ENCODE results near the gene TRIM3. TPM values are rescaled to one million over a fixed set of nuclear protein-coding genes. Genes with fewer than 3 reads are reported as not detected.

Gene TRIM3
- total RNA-seq, 1 donor from 2014 or later: 15.3 TPM

DNA sequence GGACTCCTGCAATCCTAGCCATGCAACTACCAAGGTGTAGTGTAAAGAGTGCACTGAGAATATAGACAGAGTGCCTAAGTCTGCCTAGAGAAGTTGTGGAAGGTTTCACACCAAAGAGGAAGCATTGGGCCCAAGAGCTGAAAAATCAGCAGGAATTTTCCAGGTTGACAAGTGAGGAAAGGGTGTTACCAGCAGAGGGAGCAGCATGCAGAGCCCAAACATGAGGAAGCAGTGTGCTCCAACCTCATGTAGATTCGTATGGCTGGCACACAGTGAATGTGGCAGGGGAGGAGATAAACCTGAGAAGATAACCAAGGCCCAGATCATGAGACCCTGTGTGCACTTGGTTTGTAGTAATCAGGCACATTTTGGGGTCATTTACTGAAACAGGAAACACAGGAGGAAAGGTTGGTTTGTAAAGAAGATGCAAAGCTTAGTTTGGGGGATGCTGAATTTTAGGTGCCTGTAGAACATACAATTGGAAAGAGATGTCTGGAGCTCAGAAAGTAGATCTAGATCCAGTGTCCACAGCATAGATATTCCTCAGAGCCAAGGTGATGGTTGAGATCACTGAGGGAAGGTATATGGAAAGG is 34.7 kb downstream of the TRIM3 start:
- DNase-seq (ENCODE audit: low read depth in 2 of 2): peak; percentile 64 to 70

DNA sequence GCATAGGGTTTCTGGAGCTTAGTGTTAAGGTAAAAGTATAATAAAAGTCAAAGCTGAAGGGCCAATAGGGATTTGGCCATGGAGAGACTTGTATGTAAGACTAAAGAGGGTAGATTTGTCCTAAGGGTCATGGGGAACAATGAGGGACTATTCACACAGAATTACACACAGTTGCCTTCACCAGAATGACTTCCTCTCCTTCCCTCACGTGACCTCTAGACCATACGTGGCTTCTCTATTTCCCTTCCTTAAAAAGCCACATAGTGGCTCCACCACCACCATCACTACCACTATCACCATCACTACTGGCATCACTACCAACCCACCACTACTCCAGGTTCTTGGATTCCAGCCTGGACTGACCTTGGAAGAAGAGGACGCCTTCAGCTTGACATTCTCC is 35.7 kb downstream of the TRIM3 start:
- no peak for DNase-seq (ENCODE audit: low read depth in 2 of 2)

DNA sequence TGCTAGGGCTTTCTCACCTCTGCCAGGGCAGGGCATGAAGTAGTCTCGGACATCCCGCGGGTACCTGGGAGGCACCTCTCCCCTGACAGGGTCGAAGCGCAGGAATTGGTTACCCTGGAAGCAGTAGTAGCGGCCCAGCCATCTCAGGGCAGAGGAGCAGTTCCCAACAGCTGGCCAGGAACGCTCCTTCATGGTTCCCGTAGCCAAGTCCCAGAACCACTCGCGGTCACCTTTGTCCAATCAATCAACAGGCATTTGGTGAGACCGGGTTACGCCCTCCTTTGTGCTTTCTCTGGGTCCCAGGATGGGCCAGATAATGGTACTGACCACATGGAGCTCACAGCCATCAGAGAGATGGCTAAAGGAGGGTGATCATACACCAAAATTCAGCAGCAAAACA is 36.3 kb downstream of the TRIM3 start:
- no peak for DNase-seq (ENCODE audit: low read depth in 2 of 2)

DNA sequence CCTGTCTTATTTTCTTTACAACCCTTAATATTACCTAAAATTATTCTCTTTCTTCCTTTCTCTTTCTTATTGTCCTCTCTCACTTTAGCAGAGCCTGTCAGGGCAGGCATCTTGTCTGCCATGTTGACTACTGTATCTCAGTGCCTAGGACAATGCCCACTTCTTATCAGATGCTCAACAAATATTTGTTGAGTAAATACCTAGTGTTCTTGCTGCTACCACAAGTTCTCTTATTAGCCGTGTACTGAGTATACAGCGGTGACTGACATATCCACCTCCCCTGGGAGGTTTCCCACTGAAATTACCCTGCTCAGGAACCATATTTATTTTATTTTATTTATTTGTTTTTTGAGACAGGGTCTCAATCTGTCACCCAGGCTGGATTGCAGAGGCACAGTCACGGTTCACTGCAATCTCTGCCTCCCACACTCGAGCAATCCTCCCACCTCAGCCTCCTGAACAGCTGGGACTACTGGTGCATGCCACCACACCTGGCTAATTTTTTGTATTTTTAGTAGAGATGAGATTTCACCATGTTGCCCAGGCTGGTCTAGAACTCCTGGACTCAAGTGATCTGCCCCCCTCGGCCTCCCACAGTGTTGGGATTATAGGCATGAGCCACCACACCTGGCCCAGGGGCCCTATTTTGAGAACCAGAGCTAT is 39.6 kb downstream of the TRIM3 start:
- no peak for DNase-seq (ENCODE audit: low read depth in 2 of 2)

- no peak for DNase-seq (ENCODE audit: low read depth in 2 of 2)
Observed at GRCh38 chr11:6431861-6432260, 41.9 kb downstream of the TRIM3 start.

- DNase-seq (ENCODE audit: low read depth in 2 of 2): no peak
Observed at GRCh38 chr11:6427516-6427915, 46.2 kb downstream of the TRIM3 start.

GRCh38 chr11:6420677-6421076 is 53.1 kb downstream of the TRIM3 start:
- no peak for DNase-seq (ENCODE audit: low read depth in 2 of 2)

DNA sequence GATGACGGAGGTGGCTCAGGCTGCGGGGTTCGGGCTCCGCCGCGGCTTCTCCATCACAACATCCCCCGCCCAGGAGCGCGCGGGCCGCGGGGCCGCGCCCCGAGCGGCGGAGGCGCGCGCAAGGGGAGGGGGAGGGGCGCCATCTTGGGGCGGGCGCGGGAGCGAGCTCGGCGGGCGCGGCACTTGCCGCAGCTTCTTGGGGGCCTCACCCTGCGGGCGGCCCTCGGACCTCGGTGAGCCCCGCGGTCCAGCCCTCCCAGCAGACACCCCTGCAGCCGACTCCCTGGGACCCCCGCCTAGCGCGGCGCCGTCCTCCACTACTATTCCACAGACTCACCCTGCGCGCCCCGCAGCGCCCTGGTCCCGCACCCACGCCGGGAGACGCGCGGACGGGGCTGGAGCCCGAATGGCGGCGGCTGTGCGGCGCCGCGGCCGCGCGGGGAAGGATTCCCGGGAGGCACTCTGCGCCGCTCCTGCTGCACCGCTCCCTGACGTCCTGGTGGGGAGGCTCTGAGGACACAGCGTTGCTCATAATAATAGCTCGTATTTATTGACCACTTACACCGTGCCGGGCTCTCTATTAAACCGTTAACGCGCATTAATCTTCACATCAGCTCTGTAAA is 54.6 kb downstream of the TRIM3 start, which contains the start of gene APBB1:
APBB1 (minus strand) TSS at position 86 of the 623 bp plus-strand sequence. CDS start 7,747 bp downstream, outside the sequence.
- peak; percentile 12 to 57 for DNase-seq (ENCODE audit: low read depth in 2 of 2)

DNA sequence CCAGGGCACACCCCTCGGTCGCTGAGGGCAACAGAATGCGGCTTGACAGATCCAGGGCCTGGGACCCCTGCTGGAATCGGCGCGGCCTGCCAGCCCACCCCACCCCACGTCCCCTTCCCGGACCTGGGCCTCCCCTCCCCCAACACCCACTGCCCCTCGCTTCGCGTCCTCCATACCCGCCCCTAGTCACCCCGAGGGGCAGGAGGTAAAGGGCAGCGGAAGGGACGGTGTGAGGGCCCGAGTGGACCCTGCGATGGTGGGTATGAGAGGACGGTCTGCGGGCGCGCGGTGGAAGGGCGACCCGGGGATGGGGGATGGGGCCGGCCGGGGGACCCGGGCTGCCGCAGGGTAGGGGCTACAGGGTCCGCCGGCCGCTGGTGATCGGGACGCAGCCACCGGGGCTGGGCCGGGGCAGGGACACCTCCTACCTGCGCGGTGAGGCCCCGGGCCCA is 55.2 kb downstream of the TRIM3 start:
- DNase-seq (ENCODE audit: low read depth in 2 of 2): no peak

- no peak for DNase-seq (ENCODE audit: low read depth in 2 of 2)
Observed at GRCh38 chr11:6417907-6418556, 55.7 kb downstream of the TRIM3 start.

- no peak for DNase-seq (ENCODE audit: low read depth in 2 of 2)
Observed at GRCh38 chr11:6415797-6416196, 57.9 kb downstream of the TRIM3 start.

DNA sequence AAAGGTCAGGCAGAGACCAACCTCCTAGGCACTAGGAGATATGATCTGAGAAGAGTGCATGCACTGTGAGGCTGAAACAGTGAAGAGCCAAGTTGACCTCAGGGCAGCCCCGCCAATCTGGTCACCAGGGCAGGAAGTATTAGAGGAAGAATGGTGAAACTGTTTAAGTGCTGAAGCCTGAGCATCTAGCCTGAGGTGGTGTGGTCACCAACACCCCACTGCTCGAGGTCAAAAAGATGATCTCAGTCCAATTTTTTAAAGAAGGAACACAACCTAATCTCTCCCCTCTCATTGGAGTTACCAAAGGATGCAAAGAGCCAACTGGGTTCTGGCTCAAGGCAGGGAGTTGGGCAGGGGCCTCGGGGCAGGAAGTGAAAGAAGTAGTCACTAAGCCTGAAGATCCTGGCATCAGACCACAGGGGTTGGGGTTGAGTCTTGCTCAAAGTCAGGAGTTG is 58.8 kb downstream of the TRIM3 start:
- DNase-seq (ENCODE audit: low read depth in 2 of 2): no peak

- DNase-seq (ENCODE audit: low read depth in 2 of 2): no peak
Observed at GRCh38 chr11:6413791-6414201, 59.9 kb downstream of the TRIM3 start.

DNA sequence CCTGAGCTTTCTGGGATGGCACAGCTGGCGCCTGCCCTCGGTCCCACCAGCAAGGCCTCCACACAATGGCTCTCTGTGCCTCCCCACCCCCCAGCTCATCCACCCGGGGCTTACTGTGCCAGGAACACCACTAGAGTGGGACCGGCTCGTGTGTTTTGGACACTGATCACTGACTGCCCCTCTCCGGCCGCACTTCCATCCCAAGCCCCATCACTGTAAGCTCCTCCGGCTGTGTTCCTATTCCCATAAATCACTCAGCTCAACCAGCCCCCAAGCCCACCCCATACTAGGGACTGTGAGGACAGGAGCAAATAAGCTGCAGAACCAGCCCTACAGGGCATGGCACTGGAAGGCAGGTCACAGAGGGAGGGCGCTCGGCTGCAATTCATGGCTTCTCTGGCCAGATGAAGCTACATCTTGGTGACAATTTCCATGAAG is 62.1 kb downstream of the TRIM3 start:
- DNase-seq (ENCODE audit: low read depth in 2 of 2): no peak

- no peak for DNase-seq (ENCODE audit: low read depth in 2 of 2)
Observed at GRCh38 chr11:6410695-6411430, 62.9 kb downstream of the TRIM3 start.

- no peak for DNase-seq (ENCODE audit: low read depth in 2 of 2)
Observed at GRCh38 chr11:6406370-6406769, 67.4 kb downstream of the TRIM3 start.

GRCh38 chr11:6405846-6406245 is 67.9 kb downstream of the TRIM3 start:
- DNase-seq (ENCODE audit: low read depth in 2 of 2): no peak

DNA sequence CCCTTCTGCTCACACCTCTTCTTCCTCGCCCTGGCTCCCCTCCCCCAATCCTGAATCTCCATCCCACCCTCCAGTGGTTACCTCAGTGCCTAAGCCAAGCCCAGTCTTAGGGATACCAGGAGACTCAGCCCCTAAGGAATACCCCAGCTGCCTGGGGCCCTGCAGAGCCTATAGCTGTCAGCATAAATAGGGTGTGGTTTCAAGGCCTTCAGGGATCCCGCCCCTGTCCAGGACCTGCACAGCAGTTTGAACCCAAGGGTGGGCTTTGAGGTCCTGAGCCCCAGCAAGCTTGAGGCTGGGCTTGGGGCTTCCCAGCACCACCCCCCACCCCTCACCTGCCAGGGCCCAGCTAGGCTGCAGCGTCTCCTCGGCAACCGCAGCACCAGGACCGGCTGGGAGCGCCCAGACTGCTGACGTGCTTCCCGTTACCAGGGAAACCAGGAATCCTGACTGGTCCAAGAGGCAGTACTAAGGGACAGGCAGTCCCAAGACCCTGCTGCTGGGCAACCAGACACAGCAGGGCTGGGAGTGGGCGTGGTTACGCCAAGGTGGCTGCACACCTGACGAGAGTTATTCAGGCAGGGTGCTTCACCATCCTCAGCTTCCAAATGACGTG is 68.6 kb downstream of the TRIM3 start:
- no peak for DNase-seq (ENCODE audit: low read depth in 2 of 2)

GRCh38 chr11:6404342-6405051 is 69.2 kb downstream of the TRIM3 start:
- DNase-seq (ENCODE audit: low read depth in 2 of 2): no peak

DNA sequence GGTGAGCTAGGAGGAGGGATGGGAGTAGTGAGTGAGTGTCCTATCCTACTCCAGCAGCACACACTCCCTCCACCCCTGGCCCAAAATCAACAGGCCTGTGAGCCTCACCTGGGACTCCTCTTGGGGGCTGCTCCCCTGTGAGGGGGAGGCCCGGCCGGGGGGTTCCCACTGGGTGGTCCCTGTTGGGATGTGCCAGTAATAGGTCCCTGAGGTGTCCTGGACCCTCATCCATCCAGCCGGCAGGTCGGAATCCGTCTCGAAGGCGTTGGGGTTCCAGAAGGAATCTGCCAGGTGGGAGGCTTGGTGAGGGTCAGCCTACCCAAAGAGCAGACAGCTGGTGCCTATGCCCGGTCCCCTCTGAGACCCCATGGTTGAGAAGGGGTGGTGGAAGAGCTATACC is 70.2 kb downstream of the TRIM3 start:
- no peak for DNase-seq (ENCODE audit: low read depth in 2 of 2)

Data from dermis microvascular lymphatic vessel endothelial cell (primary cell).